SK-N-SH (cell line): ENCODE data around the gene INO80C. TPM values are rescaled to one million over a fixed set of nuclear protein-coding genes. Genes with fewer than 3 reads are reported as not detected.

Experiments used
- CTCF ChIA-PET: fragments of 300-600, 350-600 bp; formaldehyde crosslinking; extraction: SDS; loops from one replicate; lab custom pipeline; 2021; lab: Yijun Ruan, JAX
- POLR2A ChIA-PET: fragments of 350-600 bp; sonication (Branson Sonifier 250); formaldehyde crosslinking; extraction: SDS; loops from one replicate; lab custom pipeline; 2020; ENCODE audit warnings: antibody characterized with exemption, inconsistent platforms; lab: Yijun Ruan, JAX
- DNase-seq: peaks from one replicate; pipeline ENCODE4 v3.0.0; 2012
- H2AFZ ChIP-seq: fragments of 200-600 bp; sonication (generic); 2 replicates; pipeline ENCODE4 v1.8.1; 2016; ENCODE audit warnings: antibody characterized with exemption, mild to moderate bottlenecking, low read depth
- H3F3A ChIP-seq: fragments of 200-600 bp; sonication (generic); replicated peaks from 2 replicates; pipeline ENCODE3; 2016; ENCODE audit warnings: antibody characterized with exemption, mild to moderate bottlenecking; ENCODE audit not compliant: insufficient read depth
- H3K27ac ChIP-seq, 2 experiments: fragments of 200-500 bp in 1 of 2; fragments of 200-600 bp in 1 of 2; sonication (Bioruptor generic) in 1 of 2; sonication (generic), shearing (Covaris generic) in 1 of 2; 2 replicates each; pipeline versions ENCODE4 v1.5.1 to v1.6.1; 2014 to 2016; ENCODE audit warnings: low read depth in 2 of 2, inconsistent platforms in 1 of 2, low read length in 1 of 2, mild to moderate bottlenecking in 1 of 2, mixed read lengths in 1 of 2
- H3K27me3 ChIP-seq: fragments of 200-600 bp; sonication (generic), shearing (Covaris generic); 2 replicates; pipeline ENCODE4 v1.6.1; 2016; ENCODE audit warnings: mixed run types; ENCODE audit not compliant: insufficient read depth
- H3K36me3 ChIP-seq, 2 experiments: fragments of 200-500 bp in 1 of 2; fragments of 200-600 bp in 1 of 2; sonication (Bioruptor generic) in 1 of 2; sonication (generic) in 1 of 2; replicated peaks in 1 of 2; 2 replicates each; pipeline versions ENCODE3 to v1.5.1; 2014 to 2016; ENCODE audit warnings: low read length in 1 of 2, mild to moderate bottlenecking in 1 of 2; ENCODE audit not compliant: insufficient read depth in 2 of 2, control insufficient read depth in 1 of 2
- H3K4me1 ChIP-seq, 2 experiments: fragments of 200-500 bp in 1 of 2; fragments of 200-600 bp in 1 of 2; sonication (Bioruptor generic) in 1 of 2; sonication (generic), shearing (Covaris generic) in 1 of 2; 2 replicates each; pipeline versions ENCODE4 v1.5.1 to v1.6.1; 2014 to 2016; ENCODE audit warnings: low read depth in 1 of 2, low read length in 1 of 2, mixed run types in 1 of 2; ENCODE audit not compliant: insufficient read depth in 2 of 2, control insufficient read depth in 1 of 2
- H3K4me2 ChIP-seq: fragments of 200-600 bp; sonication (generic), shearing (Covaris generic); 2 replicates; pipeline ENCODE4 v1.6.1; 2017; ENCODE audit warnings: mixed run types
- H3K4me3 ChIP-seq, 2 experiments: fragments of 200-500 bp in 1 of 2; fragments of 200-600 bp in 1 of 2; sonication (Bioruptor generic) in 1 of 2; sonication (generic), shearing (Covaris generic) in 1 of 2; 2 replicates each; pipeline versions ENCODE4 v1.5.1 to v1.8.1; 2014 to 2016; ENCODE audit warnings: low read depth in 2 of 2, inconsistent platforms in 1 of 2, low read length in 1 of 2, mild to moderate bottlenecking in 1 of 2, mixed read lengths in 1 of 2, moderate library complexity in 1 of 2
- H3K79me2 ChIP-seq: fragments of 200-600 bp; sonication (generic); 2 replicates; pipeline ENCODE4 v1.8.1; 2017; ENCODE audit warnings: mild to moderate bottlenecking; ENCODE audit not compliant: insufficient read depth
- H3K9ac ChIP-seq: fragments of 200-600 bp; sonication (generic); 2 replicates; pipeline ENCODE4 v1.6.1; 2017; ENCODE audit warnings: mixed run types
- H3K9me2 ChIP-seq: fragments of 200-600 bp; sonication (generic); 2 replicates; pipeline ENCODE4 v1.6.1; 2017; ENCODE audit warnings: mixed run types
- H3K9me3 ChIP-seq: fragments of 200-600 bp; sonication (generic); 2 replicates; pipeline ENCODE4 v1.6.1; 2017; ENCODE audit warnings: mixed run types, mild to moderate bottlenecking, moderate library complexity
- H4K20me1 ChIP-seq: fragments of 200-600 bp; sonication (generic); 2 replicates; pipeline ENCODE4 v1.6.1; 2017; ENCODE audit warnings: mild to moderate bottlenecking, mixed run types; ENCODE audit not compliant: insufficient read depth
- EP300 ChIP-seq, 2 experiments: IDR thresholded peaks; 2 replicates each; pipeline versions ENCODE4 v1.4.0 to v1.6.1; 2012; ENCODE audit warnings: borderline replicate concordance in 1 of 2, low read depth in 1 of 2, low read length in 1 of 2
- FOSL2 ChIP-seq: IDR thresholded peaks from 2 replicates; pipeline ENCODE4 v1.4.0; 2012; ENCODE audit warnings: low read depth, mild to moderate bottlenecking, moderate library complexity, borderline replicate concordance
- FOXJ3 ChIP-seq: sonication (generic); formaldehyde crosslinking; IDR thresholded peaks from 2 replicates; pipeline ENCODE4 v1.5.1; 2020; ENCODE audit warnings: mild to moderate bottlenecking, missing genetic modification reagents
- FOXM1 ChIP-seq: IDR thresholded peaks from 2 replicates; pipeline ENCODE4 v1.4.0; 2012; ENCODE audit warnings: low read depth, mild to moderate bottlenecking
- GATA2 ChIP-seq: sonication (generic); formaldehyde crosslinking; IDR thresholded peaks from 2 replicates; pipeline ENCODE4 v1.5.0; 2020; ENCODE audit warnings: mild to moderate bottlenecking, missing genetic modification reagents
- JUND ChIP-seq: IDR thresholded peaks from 2 replicates; pipeline ENCODE4 v1.4.0; 2012
- MAX ChIP-seq: IDR thresholded peaks from 2 replicates; pipeline ENCODE4 v1.4.0; 2012; ENCODE audit warnings: low read depth
- MEF2A ChIP-seq: IDR thresholded peaks from 2 replicates; pipeline ENCODE4 v1.4.0; 2012; ENCODE audit warnings: low read depth, borderline replicate concordance
- MXI1 ChIP-seq: IDR thresholded peaks from 2 replicates; pipeline ENCODE4 v1.6.1; 2012; ENCODE audit warnings: mild to moderate bottlenecking, low read depth, low read length, improper control_type of control experiment
- NFIC ChIP-seq: IDR thresholded peaks from 2 replicates; pipeline ENCODE4 v1.4.0; 2012; ENCODE audit warnings: borderline replicate concordance
- NRF1 ChIP-seq: IDR thresholded peaks from 2 replicates; pipeline ENCODE4 v1.6.1; 2012; ENCODE audit warnings: low read depth, mild to moderate bottlenecking, low read length
- RAD21 ChIP-seq: IDR thresholded peaks from 2 replicates; pipeline ENCODE4 v1.6.1; 2012; ENCODE audit warnings: mild to moderate bottlenecking, low read length
- RCOR1 ChIP-seq: fragments of 150-350 bp; IDR thresholded peaks from 2 replicates; pipeline ENCODE4 v1.6.1; 2017; ENCODE audit warnings: antibody characterized with exemption, low read length
- REST ChIP-seq: IDR thresholded peaks from 2 replicates; pipeline ENCODE4 v1.6.1; 2012; ENCODE audit warnings: mild to moderate bottlenecking, low read depth, low read length, moderate library complexity
- RXRA ChIP-seq: IDR thresholded peaks from 2 replicates; pipeline ENCODE4 v1.4.0; 2012; ENCODE audit warnings: low read depth, mild to moderate bottlenecking, borderline replicate concordance
- SMC3 ChIP-seq: IDR thresholded peaks from 2 replicates; pipeline ENCODE4 v1.6.1; 2012; ENCODE audit warnings: low read depth, low read length, improper control_type of control experiment
- TAF1 ChIP-seq: IDR thresholded peaks from 2 replicates; pipeline ENCODE4 v1.6.1; 2012; ENCODE audit warnings: low read depth, mild to moderate bottlenecking, low read length, moderate library complexity, borderline replicate concordance
- TCF12 ChIP-seq: IDR thresholded peaks from 2 replicates; pipeline ENCODE4 v1.4.0; 2012
- TEAD4 ChIP-seq: IDR thresholded peaks from 2 replicates; pipeline ENCODE4 v1.4.0; 2012; ENCODE audit warnings: mild to moderate bottlenecking, borderline replicate concordance; ENCODE audit not compliant: insufficient read depth
- YY1 ChIP-seq: IDR thresholded peaks from 2 replicates; pipeline ENCODE4 v1.4.0; 2012; ENCODE audit warnings: low read depth, mild to moderate bottlenecking
- WGBS: methylation state at CpG from one replicate; pipeline ENCODE4 v1.1.6; 2017; ENCODE audit warnings: low lambda C conversion rate; 5-methylcytosine and 5-hydroxymethylcytosine counted together
- polyA plus RNA-seq, 3 experiments: library from polyadenylated mRNA; depleted of rRNA; stranded (reverse); fragments of >200 nt; gene quantifications; 2 replicates each; pipeline ENCODE4 v1.2.3, GENCODE V29; 2012
- TF ChIP-seq, protein P1 (sequence below): fragments of 200-600 bp; sonication (generic); IDR thresholded peaks from 2 replicates; pipeline ENCODE4 v1.6.1; 2017; ENCODE audit warnings: antibody characterized with exemption, mild to moderate bottlenecking, moderate library complexity
- TF ChIP-seq, protein P2 (sequence below): IDR thresholded peaks from 2 replicates; pipeline ENCODE4 v1.4.0; 2012; ENCODE audit warnings: low read depth, borderline replicate concordance
- TF ChIP-seq, protein P3 (sequence below): fragments of 150-350 bp; IDR thresholded peaks from 2 replicates; pipeline ENCODE4 v1.6.1; 2016; ENCODE audit warnings: mild to moderate bottlenecking, low read depth, low read length

Gene INO80C
- 17.0 and 17.7 TPM in 2 replicates for polyA plus RNA-seq (2012; rRNA removed)
- polyA plus RNA-seq (2012; cell fraction: cytosol; rRNA removed) = 13.9 and 16.9 TPM in 2 replicates
- 19.8 and 21.7 TPM in 2 replicates for polyA plus RNA-seq (2012; cell fraction: nucleus; rRNA removed)

- WGBS = under 1% methylated on average over 31 of the region's 61 CpGs
- CTCF ChIA-PET = interaction anchor here (1.1 to 1.3 kb wide), 3 partner anchors 90 to 259 kb away, joined by 3 to 5 read pairs (median 5); no protein-coding TSS in a partner anchor
- TF ChIP-seq FOXM1 = 0 out of 2 replicates have a peak, but pooled peaks have one; percentile 46
- TF ChIP-seq RAD21 = 0 out of 2 replicates have a peak, but pooled peaks have one; percentile 7
- TF ChIP-seq JUND = peak; percentile 98
- TF ChIP-seq, protein P1, sequence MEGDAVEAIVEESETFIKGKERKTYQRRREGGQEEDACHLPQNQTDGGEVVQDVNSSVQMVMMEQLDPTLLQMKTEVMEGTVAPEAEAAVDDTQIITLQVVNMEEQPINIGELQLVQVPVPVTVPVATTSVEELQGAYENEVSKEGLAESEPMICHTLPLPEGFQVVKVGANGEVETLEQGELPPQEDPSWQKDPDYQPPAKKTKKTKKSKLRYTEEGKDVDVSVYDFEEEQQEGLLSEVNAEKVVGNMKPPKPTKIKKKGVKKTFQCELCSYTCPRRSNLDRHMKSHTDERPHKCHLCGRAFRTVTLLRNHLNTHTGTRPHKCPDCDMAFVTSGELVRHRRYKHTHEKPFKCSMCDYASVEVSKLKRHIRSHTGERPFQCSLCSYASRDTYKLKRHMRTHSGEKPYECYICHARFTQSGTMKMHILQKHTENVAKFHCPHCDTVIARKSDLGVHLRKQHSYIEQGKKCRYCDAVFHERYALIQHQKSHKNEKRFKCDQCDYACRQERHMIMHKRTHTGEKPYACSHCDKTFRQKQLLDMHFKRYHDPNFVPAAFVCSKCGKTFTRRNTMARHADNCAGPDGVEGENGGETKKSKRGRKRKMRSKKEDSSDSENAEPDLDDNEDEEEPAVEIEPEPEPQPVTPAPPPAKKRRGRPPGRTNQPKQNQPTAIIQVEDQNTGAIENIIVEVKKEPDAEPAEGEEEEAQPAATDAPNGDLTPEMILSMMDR = no peak
- TF ChIP-seq TAF1 = peak; percentile 74
- TF ChIP-seq, protein P2, sequence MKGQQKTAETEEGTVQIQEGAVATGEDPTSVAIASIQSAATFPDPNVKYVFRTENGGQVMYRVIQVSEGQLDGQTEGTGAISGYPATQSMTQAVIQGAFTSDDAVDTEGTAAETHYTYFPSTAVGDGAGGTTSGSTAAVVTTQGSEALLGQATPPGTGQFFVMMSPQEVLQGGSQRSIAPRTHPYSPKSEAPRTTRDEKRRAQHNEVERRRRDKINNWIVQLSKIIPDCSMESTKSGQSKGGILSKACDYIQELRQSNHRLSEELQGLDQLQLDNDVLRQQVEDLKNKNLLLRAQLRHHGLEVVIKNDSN = peak; percentile 36; the same call in 1 of the 2 replicates
- peak; percentile 96 for TF ChIP-seq NRF1
- TF ChIP-seq MXI1 = peak; percentile 87
- no peak for TF ChIP-seq GATA2 (CRISPR knock-in tag)
- peak; percentile 34; the same call in 1 of the 2 replicates for TF ChIP-seq TCF12
- peak; percentile 84 for TF ChIP-seq YY1
- no peak; the same call in 1 of the 2 replicates for TF ChIP-seq SMC3
- no peak; the same call in 1 of the 2 replicates for TF ChIP-seq MEF2A
- TF ChIP-seq RXRA = 0 out of 2 replicates have a peak, but pooled peaks have one; percentile 27
- TF ChIP-seq TEAD4 = peak; percentile 21; the same call in 1 of the 2 replicates
- TF ChIP-seq FOSL2 = no peak; the same call in 1 of the 2 replicates
- no peak; the same call in 1 of the 2 replicates for TF ChIP-seq FOXJ3
- TF ChIP-seq, protein P3, sequence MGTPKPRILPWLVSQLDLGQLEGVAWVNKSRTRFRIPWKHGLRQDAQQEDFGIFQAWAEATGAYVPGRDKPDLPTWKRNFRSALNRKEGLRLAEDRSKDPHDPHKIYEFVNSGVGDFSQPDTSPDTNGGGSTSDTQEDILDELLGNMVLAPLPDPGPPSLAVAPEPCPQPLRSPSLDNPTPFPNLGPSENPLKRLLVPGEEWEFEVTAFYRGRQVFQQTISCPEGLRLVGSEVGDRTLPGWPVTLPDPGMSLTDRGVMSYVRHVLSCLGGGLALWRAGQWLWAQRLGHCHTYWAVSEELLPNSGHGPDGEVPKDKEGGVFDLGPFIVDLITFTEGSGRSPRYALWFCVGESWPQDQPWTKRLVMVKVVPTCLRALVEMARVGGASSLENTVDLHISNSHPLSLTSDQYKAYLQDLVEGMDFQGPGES = no peak; the same call in 1 of the 2 replicates
- TF ChIP-seq MAX = peak; percentile 69
- 0 out of 4 replicates have a peak, but pooled peaks of 1 of the 2 experiments have one; percentile 29 for TF ChIP-seq EP300 (IDR thresholded peaks at IDR 0.05; ENCODE audit: borderline replicate concordance in 1 of 2, low read depth in 1 of 2, low read length in 1 of 2)
- TF ChIP-seq RCOR1 = peak; percentile 72
- no peak for TF ChIP-seq NFIC
- TF ChIP-seq REST = peak; percentile 62
Observed at GRCh38 chr18:35497370-35498197, at the start of gene INO80C. Gene INO80C, minus strand, starts transcription at chr18:35497960. Its CDS starts 86 bp downstream, at chr18:35497874.

More at GRCh38 chr18:35497370-35498197, at the start of gene INO80C:
- no peaks in the 10 kb centered on the region for H3K36me3 ChIP-seq
- H3K9ac ChIP-seq = peak within 1 kb of the TSS; percentile 87
- H3K4me2 ChIP-seq = peak within 1 kb of the TSS; percentile 79
- H2AFZ ChIP-seq = peak within 1 kb of the TSS; percentile 89
- H3K27me3 ChIP-seq = no peaks in the 10 kb centered on the region
- peaks cover 8 to 9% of the 10 kb centered on the region in 2 experiments; a peak in 3 of 4 replicates for H3K4me1 ChIP-seq
- peak within 1 kb of the TSS; percentile 95 to 97 for H3K27ac ChIP-seq
- peak; percentile 91 for DNase-seq
- H3K9me2 ChIP-seq = no peaks in the 10 kb centered on the region
- H3K4me3 ChIP-seq = peak within 1 kb of the TSS; percentile 82 to 84
- H4K20me1 ChIP-seq = no peaks in the 10 kb centered on the region
- H3K79me2 ChIP-seq = peaks cover 6% of the 10 kb centered on the region; the same call in 1 of the 2 replicates
- no peaks in the 10 kb centered on the region for H3K9me3 ChIP-seq
- peaks cover 4% of the 10 kb centered on the region for H3F3A ChIP-seq
- POLR2A ChIA-PET = interaction anchor here (0.5 to 1.5 kb wide), 7 partner anchors 22 to 277 kb away, joined by 3 to 9 read pairs (median 3); partner anchors contain the start of genes ZNF397 and ZSCAN30
